PC-9 (cell line): ENCODE measurements around the gene TRAF3IP1. TPM values are rescaled to one million over a fixed set of nuclear protein-coding genes. Genes with fewer than 3 reads are reported as not detected.
A peak's percentile ranks its signal among the peaks of the same experiment; 100 is the strongest.
"Not testable (repeated sequence)": the region's sequence is repeated elsewhere in the genome, so short reads cannot be mapped to it uniquely, and the experiment has no call there.

Source experiments
- Bru-seq: library from RNA; stranded (reverse); fragments of 400-500 nt; gene quantifications from one replicate; lab custom pipeline; 2021; lab: Mats Ljungman, UMichigan
- BruChase-seq, 2 experiments: library from RNA; stranded (reverse); fragments of 400-500 nt; gene quantifications; one replicate each; lab custom pipeline; 2021; lab: Mats Ljungman, UMichigan
- BruUV-seq: library from RNA; stranded (reverse); fragments of 400-500 nt; replicated peaks from 2 replicates; lab custom pipeline; 2021; lab: Mats Ljungman, UMichigan
- CTCF ChIA-PET: fragments of 300-600 bp; sonication (Branson Sonifier 250); formaldehyde crosslinking; loops from one replicate; lab custom pipeline; 2022; ENCODE audit warnings: antibody characterized with exemption; lab: Charles Lee
- POLR2A ChIA-PET: fragments of 300-600 bp; sonication (Branson Sonifier 250); formaldehyde crosslinking; loops from one replicate; lab custom pipeline; 2022; ENCODE audit warnings: antibody characterized with exemption; ENCODE audit not compliant: unreplicated experiment; lab: Charles Lee
- DNase-seq, 2 experiments: peaks; one replicate each; pipeline versions ENCODE4 v3.0.0 to v3.0.0-alpha.2; 2015 to 2022; ENCODE audit warnings: mixed read lengths in 1 of 2
- H2AFZ ChIP-seq: fragments of 200-600 bp; sonication (generic); 2 replicates; pipeline ENCODE4 v1.8.1; 2017; ENCODE audit warnings: antibody characterized with exemption
- H3F3A ChIP-seq: fragments of 200-600 bp; sonication (generic); 2 replicates; pipeline ENCODE4 v1.8.1; 2017; ENCODE audit warnings: antibody characterized with exemption, mild to moderate bottlenecking, low read depth; ENCODE audit not compliant: insufficient read depth
- H3K27ac ChIP-seq: fragments of 200-600 bp; sonication (generic); 2 replicates; pipeline ENCODE4 v1.6.1; 2016; ENCODE audit warnings: mixed run types
- H3K27me3 ChIP-seq: fragments of 200-600 bp; sonication (generic); 2 replicates; pipeline ENCODE4 v1.6.1; 2016; ENCODE audit warnings: low read depth, mixed run types; ENCODE audit not compliant: insufficient read depth
- H3K36me3 ChIP-seq: fragments of 200-600 bp; sonication (generic); 2 replicates; pipeline ENCODE4 v1.6.1; 2016; ENCODE audit warnings: low read depth, mixed run types
- H3K4me1 ChIP-seq: fragments of 200-600 bp; sonication (generic); replicated peaks from 2 replicates; pipeline ENCODE4 v1.6.1; 2016; ENCODE audit warnings: mixed run types; ENCODE audit not compliant: insufficient read depth
- H3K4me2 ChIP-seq: fragments of 200-600 bp; sonication (generic); 2 replicates; pipeline ENCODE4 v1.6.1; 2017; ENCODE audit warnings: mixed run types
- H3K4me3 ChIP-seq: fragments of 200-600 bp; sonication (generic); 2 replicates; pipeline ENCODE4 v1.6.1; 2016; ENCODE audit warnings: mixed run types
- H3K79me2 ChIP-seq: fragments of 200-600 bp; sonication (generic); 2 replicates; pipeline ENCODE4 v1.6.1; 2017; ENCODE audit warnings: low read depth, mixed run types
- H3K9me2 ChIP-seq: fragments of 200-600 bp; sonication (generic); 2 replicates; pipeline ENCODE4 v1.8.1; 2017; ENCODE audit warnings: mild to moderate bottlenecking; ENCODE audit not compliant: insufficient read depth
- H3K9me3 ChIP-seq: fragments of 200-600 bp; sonication (generic); 2 replicates; pipeline ENCODE4 v1.8.1; 2016; ENCODE audit warnings: low read depth; ENCODE audit not compliant: insufficient read depth
- H4K20me1 ChIP-seq: fragments of 200-600 bp; sonication (generic); 2 replicates; pipeline ENCODE4 v1.8.1; 2017; ENCODE audit not compliant: insufficient read depth
- CTCF ChIP-seq: fragments of 200-600 bp; sonication (generic); conservative IDR thresholded peaks from 2 replicates; pipeline ENCODE4 v1.6.1; 2017; ENCODE audit warnings: mixed run types, antibody characterized with exemption, mild to moderate bottlenecking, moderate library complexity
- EZH2 ChIP-seq: fragments of 200-600 bp; sonication (generic); IDR thresholded peaks from 2 replicates; pipeline ENCODE4 v1.8.0; 2017; ENCODE audit warnings: antibody characterized with exemption, low read depth
- intact Hi-C: fragments of 100-400 bp; cut with micrococcal nuclease; formaldehyde crosslinking; loops from one replicate; pipeline ENCODE4 v1.10.0; 2022; ENCODE audit not compliant: unreplicated experiment
- long read RNA-seq: library from polyadenylated mRNA; stranded (forward); transcript quantifications from one replicate; pipeline ENCODE4 v2.0.0, GENCODE V29; 2022
- total RNA-seq: library from RNA; stranded (reverse); gene quantifications from 2 replicates; pipeline ENCODE4 v1.2.3, GENCODE V29; 2021

The TRAF3IP1 gene
- total RNA-seq (50.2 and 51.7 TPM in 2 replicates), Bru-seq, nascent RNA (percentile 84 among the genes with signal in this experiment), BruChase-seq, experiment 1, labeled RNA remaining after a 2-hour chase (percentile 91 among the genes with signal in this experiment), BruChase-seq, experiment 2, labeled RNA remaining after a 6-hour chase (percentile 82 among the genes with signal in this experiment)
- long read RNA-seq, partial matches to known transcripts = 5 of 48 reads
- long read RNA-seq, other reads (novel, unspliced or antisense) = 40 of 48 reads

GRCh38 chr2:238320246-238320647 lies at the start of gene TRAF3IP1:
Gene TRAF3IP1, plus strand, starts transcription at chr2:238320518. Its CDS starts 145 bp downstream, at chr2:238320663.
- Histone ChIP-seq H3K27me3 (no peaks in the 10 kb centered on the region), H3K4me3 (peak within 1 kb of the TSS; percentile 61), H3K36me3 (no peaks in the 10 kb centered on the region), H3K4me2 (peak within 1 kb of the TSS; percentile 87), H3K9me3 (no peaks in the 10 kb centered on the region), H3K27ac (no peak within 1 kb of the TSS), H3K4me1 (peaks cover 19% of the 10 kb centered on the region), H3K79me2 (peaks cover 20% of the 10 kb centered on the region), H3K9me2 (no peaks in the 10 kb centered on the region), H2AFZ (peak within 1 kb of the TSS; percentile 92), H4K20me1 (0 out of 2 replicates have a peak, but pooled peaks cover 4% of the 10 kb centered on the region), H3F3A (peaks cover 14% of the 10 kb centered on the region; the same call in 1 of the 2 replicates)
- DNase-seq = peak; percentile 86 to 100
- no TSS peak for BruUV-seq
- intact Hi-C loops = loop anchor here (1.0 kb wide), 2 partner anchors 32 to 64 kb away; partner anchors contain the start of gene PER2
- TF ChIP-seq EZH2 = no peak
- TF ChIP-seq CTCF = no peak
- CTCF ChIA-PET = no interaction called here
- POLR2A ChIA-PET = interaction anchor here (0.7 kb wide), 1 partner anchor 30 kb away, joined by 5 read pairs; no protein-coding TSS in a partner anchor

GRCh38 chr2:238270606-238271005 lies 49.7 kb upstream of the TRAF3IP1 start:
- Histone ChIP-seq H3K4me1 (no peaks in the 10 kb centered on the region), H3K36me3 (0 out of 2 replicates have a peak, but pooled peaks cover 4% of the 10 kb centered on the region), H3K9me2 (no peaks in the 10 kb centered on the region), H3F3A (no peaks in the 10 kb centered on the region), H3K27me3 (no peaks in the 10 kb centered on the region), H3K79me2 (no peaks in the 10 kb centered on the region), H4K20me1 (no peaks in the 10 kb centered on the region), H3K9me3 (no peaks in the 10 kb centered on the region), H3K4me2 (no peak overlapping the region), H2AFZ (no peak overlapping the region), H3K27ac (no peak overlapping the region), H3K4me3 (no peak overlapping the region)
- POLR2A ChIA-PET = no interaction called here
- no peak for TF ChIP-seq CTCF
- no peak for TF ChIP-seq EZH2
- DNase-seq = no peak
- CTCF ChIA-PET = interaction anchor here (0.6 kb wide), 1 partner anchor 172 kb away, joined by 4 read pairs; no protein-coding TSS in a partner anchor
- intact Hi-C loops = no loop called here
- no TSS peak for BruUV-seq

- no peaks in the 10 kb centered on the region for H3K9me3 ChIP-seq
- no TSS peak for BruUV-seq
- no peaks in the 10 kb centered on the region for H3F3A ChIP-seq
- intact Hi-C loops = no loop called here
- H3K79me2 ChIP-seq = no peaks in the 10 kb centered on the region
- no peak for DNase-seq
- CTCF ChIA-PET = interaction anchor here (0.6 kb wide), 1 partner anchor 452 kb away, joined by 3 read pairs; no protein-coding TSS in a partner anchor
- no peak overlapping the region for H3K27ac ChIP-seq
- H3K36me3 ChIP-seq = 0 out of 2 replicates have a peak, but pooled peaks cover 4% of the 10 kb centered on the region
- no peak for TF ChIP-seq EZH2
- TF ChIP-seq CTCF = no peak
- no peaks in the 10 kb centered on the region for H3K9me2 ChIP-seq
- H3K4me3 ChIP-seq = no peak overlapping the region
- H3K4me2 ChIP-seq = no peak overlapping the region
- H3K4me1 ChIP-seq = no peaks in the 10 kb centered on the region
- POLR2A ChIA-PET = no interaction called here
- no peaks in the 10 kb centered on the region for H4K20me1 ChIP-seq
- H2AFZ ChIP-seq = no peak overlapping the region
- H3K27me3 ChIP-seq = no peaks in the 10 kb centered on the region
Measured at GRCh38 chr2:238271061-238271554, 49.2 kb upstream of the TRAF3IP1 start.

- H3K4me2 ChIP-seq, H3K27ac ChIP-seq, H3K79me2 ChIP-seq, BruUV-seq, H2AFZ ChIP-seq, POLR2A ChIA-PET, H3K36me3 ChIP-seq, H3K9me2 ChIP-seq, H3K4me3 ChIP-seq, H3K27me3 ChIP-seq, H3F3A ChIP-seq, intact Hi-C loops, H3K9me3 ChIP-seq, H3K4me1 ChIP-seq, H4K20me1 ChIP-seq, DNase-seq: not testable (repeated sequence)
- CTCF ChIA-PET = interaction anchor here (0.6 kb wide), 1 partner anchor 452 kb away, joined by 3 read pairs; no protein-coding TSS in a partner anchor
Measured at GRCh38 chr2:238271686-238272085, 48.6 kb upstream of the TRAF3IP1 start.
